Gastrocnemius medialis (tissue), 4 donors: ENCODE measurements around the gene ZEB1.

Experiments
- CTCF ChIP-seq, 5 experiments: fragments of 450-650 bp in 3 of 5; fragments of 200-600 bp in 2 of 5; sonication (generic) in 2 of 5; IDR thresholded peaks in 4 of 5; conservative IDR thresholded peaks in 1 of 5; 1 replicate in 4 of 5; 2 replicates in 1 of 5; pipeline ENCODE4 v1.5.1; 2016 to 2019; ENCODE audit warnings: antibody characterized with exemption in 5 of 5, mild to moderate bottlenecking in 3 of 5, moderate library complexity in 3 of 5
- POLR2A ChIP-seq, 2 donors: fragments of 450-650 bp; IDR thresholded peaks; one replicate each; pipeline ENCODE4 v1.6.1; 2017; ENCODE audit warnings: antibody characterized with exemption in 2 of 2, mild to moderate bottlenecking in 2 of 2, moderate library complexity in 2 of 2

GRCh38 chr10:31515819-31516402 is 196.9 kb downstream of the ZEB1 start:
- TF ChIP-seq CTCF (IDR thresholded peaks at IDR 0.05 in 4 of 5, conservative IDR thresholded peaks at IDR 0.05 in 1 of 5) (no peak), POLR2A (IDR thresholded peaks at IDR 0.05) (no peak)
